IMR-90 (cell line): Measurements from ENCODE around the gene GMNN. TPM values are rescaled to one million over a fixed set of nuclear protein-coding genes. Genes with fewer than 3 reads are reported as not detected.
"Not testable (repeated sequence)": the region's sequence is repeated elsewhere in the genome, so short reads cannot be mapped to it uniquely, and the experiment has no call there.

Source experiments
- ATAC-seq: fragments of 200-7000 bp; cut with Tn5 transposase; 2 replicates; pipeline ENCODE4 v1.9.1; 2020; ENCODE audit warnings: low read depth, mild to moderate bottlenecking, moderate library complexity
- BruUV-seq: library from RNA; stranded (reverse); fragments of 400-500 nt; replicated peaks from 2 replicates; lab custom pipeline; 2021; lab: Mats Ljungman, UMichigan
- CTCF ChIA-PET: fragments of 300-600 bp; formaldehyde crosslinking; extraction: SDS; loops from one replicate; lab custom pipeline; 2021; ENCODE audit warnings: antibody characterized with exemption; lab: Yijun Ruan, JAX
- POLR2A ChIA-PET: fragments of 300-600 bp; sonication (Branson Sonifier 250); formaldehyde crosslinking; loops from one replicate; lab custom pipeline; 2022; ENCODE audit warnings: antibody characterized with exemption; ENCODE audit not compliant: unreplicated experiment; lab: Charles Lee
- DNase-seq: peaks from one replicate; pipeline ENCODE4 v3.0.0; 2013
- H2AFZ ChIP-seq: replicated peaks from 2 replicates; pipeline ENCODE3; 2013; ENCODE audit warnings: low read length, mild to moderate bottlenecking; ENCODE audit not compliant: poor library complexity
- H2AK5ac ChIP-seq: 2 replicates; pipeline ENCODE4 v1.6.1; 2013; ENCODE audit warnings: low read depth, low read length, inconsistent platforms
- H2AK9ac ChIP-seq: replicated peaks from 2 replicates; pipeline ENCODE3; 2013; ENCODE audit warnings: mild to moderate bottlenecking, low read depth, low read length, moderate library complexity; ENCODE audit not compliant: poor library complexity
- H2BK120ac ChIP-seq: 2 replicates; pipeline ENCODE4 v1.6.1; 2013; ENCODE audit warnings: low read depth, low read length, inconsistent platforms
- H2BK15ac ChIP-seq: 3 replicates; pipeline ENCODE4 v1.6.1; 2013; ENCODE audit warnings: low read depth, low read length, inconsistent platforms
- H2BK20ac ChIP-seq: 2 replicates; pipeline ENCODE4 v1.6.1; 2013; ENCODE audit warnings: low read depth, mild to moderate bottlenecking, inconsistent platforms, low read length, moderate library complexity
- H2BK5ac ChIP-seq: 2 replicates; pipeline ENCODE4 v1.6.1; 2013; ENCODE audit warnings: mild to moderate bottlenecking, low read depth, low read length, inconsistent platforms; ENCODE audit not compliant: poor library complexity, severe bottlenecking
- H3K14ac ChIP-seq: replicated peaks from 2 replicates; pipeline ENCODE4 v1.6.1; 2013; ENCODE audit warnings: low read depth, low read length, inconsistent platforms
- H3K18ac ChIP-seq: 2 replicates; pipeline ENCODE4 v1.6.1; 2013; ENCODE audit warnings: low read depth, low read length, control low read depth
- H3K23ac ChIP-seq: 2 replicates; pipeline ENCODE4 v1.6.1; 2013; ENCODE audit warnings: low read depth, low read length, inconsistent platforms
- H3K27ac ChIP-seq: 2 replicates; pipeline ENCODE4 v1.5.1; 2013; ENCODE audit warnings: mild to moderate bottlenecking, control low read depth, low read length; ENCODE audit not compliant: insufficient read depth
- H3K27me3 ChIP-seq: 2 replicates; pipeline ENCODE4 v1.6.1; 2013; ENCODE audit warnings: low read length; ENCODE audit not compliant: control insufficient read depth, insufficient read depth
- H3K36me3 ChIP-seq: 2 replicates; pipeline ENCODE4 v1.6.1; 2013; ENCODE audit warnings: low read length, mixed read lengths; ENCODE audit not compliant: control insufficient read depth, insufficient read depth
- H3K4ac ChIP-seq: 2 replicates; pipeline ENCODE4 v1.6.1; 2013; ENCODE audit warnings: low read depth, low read length, inconsistent platforms
- H3K4me1 ChIP-seq: 2 replicates; pipeline ENCODE4 v1.6.1; 2013; ENCODE audit warnings: low read length, mixed read lengths; ENCODE audit not compliant: control insufficient read depth, insufficient read depth
- H3K4me2 ChIP-seq: 2 replicates; pipeline ENCODE4 v1.6.1; 2013; ENCODE audit warnings: low read depth, mild to moderate bottlenecking, control low read depth, low read length, moderate library complexity
- H3K4me3 ChIP-seq: 2 replicates; pipeline ENCODE4 v1.5.1; 2013; ENCODE audit warnings: low read depth, mild to moderate bottlenecking, control low read depth, low read length, moderate library complexity; ENCODE audit not compliant: insufficient read depth
- H3K56ac ChIP-seq: 2 replicates; pipeline ENCODE4 v1.6.1; 2013; ENCODE audit warnings: low read length, inconsistent platforms; ENCODE audit not compliant: insufficient read depth; ENCODE audit errors: extremely low read depth
- H3K79me1 ChIP-seq, 2 experiments: 2 replicates each; pipeline ENCODE4 v1.6.1; 2013; ENCODE audit warnings: low read length in 2 of 2, inconsistent platforms in 1 of 2, low read depth in 1 of 2
- H3K9ac ChIP-seq: 2 replicates; pipeline ENCODE4 v1.6.1; 2013; ENCODE audit warnings: low read depth, low read length, control low read depth
- H3K9me1 ChIP-seq: 2 replicates; pipeline ENCODE4 v1.6.1; 2013; ENCODE audit warnings: low read length, inconsistent platforms; ENCODE audit not compliant: insufficient read depth
- H3K9me3 ChIP-seq: 2 replicates; pipeline ENCODE4 v1.6.1; 2013; ENCODE audit warnings: low read length; ENCODE audit not compliant: control insufficient read depth, insufficient read depth
- H4K20me1 ChIP-seq: 2 replicates; pipeline ENCODE4 v1.6.1; 2013; ENCODE audit warnings: low read length, inconsistent platforms; ENCODE audit not compliant: insufficient read depth
- H4K5ac ChIP-seq: 2 replicates; pipeline ENCODE4 v1.6.1; 2013; ENCODE audit warnings: mild to moderate bottlenecking, low read depth, low read length, control low read depth
- H4K8ac ChIP-seq, 2 experiments: 2 replicates each; pipeline ENCODE4 v1.6.1; 2013; ENCODE audit warnings: low read depth in 2 of 2, low read length in 2 of 2, control low read depth in 1 of 2, inconsistent platforms in 1 of 2
- H4K91ac ChIP-seq: 2 replicates; pipeline ENCODE4 v1.6.1; 2013; ENCODE audit warnings: low read depth, low read length, inconsistent platforms; ENCODE audit not compliant: insufficient read depth
- WGBS, 2 experiments: methylation state at CpG; one replicate each; pipeline versions ENCODE4 v1.1.5 to v1.1.7; 2013; ENCODE audit warnings: missing lambda C conversion rate in 2 of 2; ENCODE audit not compliant: insufficient read length in 1 of 2; ENCODE audit errors: extremely low coverage in 2 of 2; 5-methylcytosine and 5-hydroxymethylcytosine counted together
- dilution Hi-C: fragments of 300-500 bp; cut with HindIII; formaldehyde crosslinking; loops from one replicate; pipeline ENCODE4 v1.14.3; 2018; ENCODE audit warnings: low sequenced_read_pairs; ENCODE audit not compliant: unreplicated experiment
- in situ Hi-C: fragments of 300-500 bp; cut with MboI; formaldehyde crosslinking; loops from 3 replicates; pipeline ENCODE4 v1.14.3; 2019; ENCODE audit warnings: low sequenced_read_pairs, inconsistent platforms, mixed read lengths
- intact Hi-C: fragments of 100-400 bp; cut with micrococcal nuclease; formaldehyde crosslinking; loops from 2 replicates; pipeline ENCODE4 v1.10.0; 2022
- polyA plus RNA-seq, 3 experiments: library from polyadenylated mRNA; depleted of rRNA; stranded (reverse); fragments of >200 nt; gene quantifications; 2 replicates each; pipeline ENCODE4 v1.2.3, GENCODE V29; 2012; ENCODE audit warnings: low replicate concordance in 1 of 3
- total RNA-seq: library from RNA; depleted of rRNA; stranded (reverse); fragments of >200 nt; gene quantifications from 2 replicates; pipeline ENCODE4 v1.2.3, GENCODE V29; 2012

The GMNN gene
- total and polyA plus RNA-seq, 2 of the 4 experiments (the other 2 are of a cell fraction) = 19.7 to 22.2 TPM

DNA sequence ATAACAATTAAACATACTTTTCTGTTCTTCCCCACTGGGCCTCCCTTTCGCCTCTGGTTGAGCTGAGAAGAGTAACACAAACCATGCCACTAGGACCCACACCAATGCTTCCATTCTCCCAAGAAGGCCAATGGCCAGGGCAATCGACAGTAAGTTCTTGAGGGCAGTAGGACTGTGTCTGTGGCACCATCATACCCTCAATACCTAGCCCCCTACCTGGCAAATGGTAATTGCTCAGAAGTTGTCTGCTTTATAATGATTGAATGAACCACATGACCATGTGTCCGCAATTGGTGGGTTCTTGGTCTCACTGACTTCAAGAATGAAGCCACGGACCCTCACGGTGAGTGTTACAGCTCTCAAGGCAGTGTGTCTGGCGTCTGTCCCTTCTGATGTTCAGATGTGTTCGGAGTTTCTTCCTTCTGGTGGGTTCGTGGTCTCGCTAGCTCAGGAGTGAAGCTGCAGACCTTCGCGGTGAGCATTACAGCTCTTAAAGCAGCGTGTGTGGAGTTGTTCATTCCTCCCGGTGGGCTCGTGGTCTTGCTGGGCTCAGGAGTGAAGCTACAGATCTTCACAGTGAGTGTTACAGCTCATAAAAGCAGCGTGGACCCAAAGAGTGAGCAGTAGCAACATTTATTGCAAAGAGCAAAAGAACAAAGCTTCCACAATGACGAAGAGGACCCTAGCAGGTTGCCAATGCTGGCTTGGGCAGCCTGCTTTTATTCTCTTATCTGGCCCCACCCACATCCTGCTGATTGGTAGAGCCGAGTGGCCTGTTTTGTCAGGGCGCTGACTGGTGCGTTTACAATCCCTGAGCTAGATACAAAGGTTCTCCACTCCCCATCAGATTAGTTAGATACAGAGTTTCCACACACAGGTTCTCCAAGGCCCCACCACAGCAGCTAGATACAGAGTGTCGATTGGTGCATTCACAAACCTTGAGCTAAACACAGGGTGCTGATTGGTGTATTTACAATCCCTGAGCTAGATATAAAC is 9.6 kb upstream of the GMNN start:
- CTCF ChIA-PET = interaction anchor here (1.1 kb wide), 1 partner anchor 184 kb away, joined by 7 read pairs; no protein-coding TSS in a partner anchor
- H2AFZ ChIP-seq, H3K56ac ChIP-seq, H3K9me3 ChIP-seq, dilution Hi-C loops, H2AK9ac ChIP-seq, DNase-seq, H3K23ac ChIP-seq, H2BK15ac ChIP-seq, H3K36me3 ChIP-seq, H2BK20ac ChIP-seq, H2BK120ac ChIP-seq, H2AK5ac ChIP-seq, H2BK5ac ChIP-seq, H3K4me1 ChIP-seq, H3K27ac ChIP-seq, BruUV-seq, POLR2A ChIA-PET, H3K18ac ChIP-seq, H3K14ac ChIP-seq, H4K20me1 ChIP-seq, H3K4me3 ChIP-seq, H3K9ac ChIP-seq, H4K8ac ChIP-seq, H4K5ac ChIP-seq, H4K91ac ChIP-seq, H3K4ac ChIP-seq, H3K9me1 ChIP-seq, H3K4me2 ChIP-seq, H3K27me3 ChIP-seq, H3K79me1 ChIP-seq, ATAC-seq: not testable (repeated sequence)
- in situ Hi-C loops (loop anchor here (5.0 kb wide), 2 partner anchors 53 to 183 kb away; no protein-coding TSS in a partner anchor), intact Hi-C loops (loop anchor here (10.0 kb wide), 1 partner anchor 480 kb away; no protein-coding TSS in a partner anchor)
- WGBS, 2 experiments = 91% methylated on average over 6 of the region's 20 CpGs; no CpG with 5 or more reads in 1 of the 2 experiments

DNA sequence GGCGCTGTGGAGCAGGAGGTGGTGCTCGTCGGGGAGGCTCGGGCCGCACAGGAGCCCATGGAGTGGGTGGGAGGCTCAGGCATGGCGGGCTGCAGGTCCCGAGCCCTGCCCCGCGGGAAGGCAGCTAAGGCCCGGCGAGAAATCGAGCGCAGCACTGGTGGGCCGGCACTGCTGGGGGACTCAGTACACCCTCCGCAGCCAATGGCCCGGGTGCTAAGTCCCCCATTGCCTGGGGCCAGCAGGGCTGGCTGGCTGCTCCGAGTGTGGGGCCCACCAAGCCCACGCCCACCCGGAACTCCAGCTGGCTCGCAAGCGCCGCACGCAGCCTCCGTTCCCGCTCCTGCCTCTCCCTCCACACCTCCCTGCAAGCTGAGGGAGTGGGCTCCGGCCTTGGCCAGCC is 8.8 kb upstream of the GMNN start:
- dilution Hi-C loops = not testable (repeated sequence)

More for the DNA sequence above, 8.8 kb upstream of the GMNN start:
- H2AFZ ChIP-seq, H3K79me1 ChIP-seq, H4K91ac ChIP-seq, H3K9me3 ChIP-seq, H2BK20ac ChIP-seq, H4K20me1 ChIP-seq, H3K27ac ChIP-seq, H3K4me3 ChIP-seq, H4K8ac ChIP-seq, H3K56ac ChIP-seq, ATAC-seq, H3K36me3 ChIP-seq, H3K4me2 ChIP-seq, H2BK5ac ChIP-seq, H4K5ac ChIP-seq, CTCF ChIA-PET, H3K14ac ChIP-seq, POLR2A ChIA-PET, H3K23ac ChIP-seq, H3K4ac ChIP-seq, BruUV-seq, H2BK15ac ChIP-seq, H3K9ac ChIP-seq, H3K9me1 ChIP-seq, H3K18ac ChIP-seq, H2AK5ac ChIP-seq, DNase-seq, H3K4me1 ChIP-seq, H2BK120ac ChIP-seq, H3K27me3 ChIP-seq, H2AK9ac ChIP-seq: not testable (repeated sequence)
- no CpG with 5 or more reads among the region's 26 CpGs for WGBS, 2 experiments
- intact Hi-C loops (loop anchor here (1.0 to 10.0 kb wide), 3 partner anchors 45 to 481 kb away; no protein-coding TSS in a partner anchor), in situ Hi-C loops (loop anchor here (5.0 kb wide), 1 partner anchor 54 kb away; no protein-coding TSS in a partner anchor)
